GM19463 (cell line): ENCODE results near the gene DCAF15.

Experiments used
- ATAC-seq: cut with Tn5 transposase; IDR thresholded peaks from one replicate; pipeline ENCODE4 v1.9.1; 2021; ENCODE audit warnings: mild to moderate bottlenecking, moderate library complexity; ENCODE audit not compliant: unreplicated experiment

Gene DCAF15

GRCh38 chr19:13974073-13974472 lies 21.8 kb downstream of the DCAF15 start:
- ATAC-seq = no peak

DNA sequence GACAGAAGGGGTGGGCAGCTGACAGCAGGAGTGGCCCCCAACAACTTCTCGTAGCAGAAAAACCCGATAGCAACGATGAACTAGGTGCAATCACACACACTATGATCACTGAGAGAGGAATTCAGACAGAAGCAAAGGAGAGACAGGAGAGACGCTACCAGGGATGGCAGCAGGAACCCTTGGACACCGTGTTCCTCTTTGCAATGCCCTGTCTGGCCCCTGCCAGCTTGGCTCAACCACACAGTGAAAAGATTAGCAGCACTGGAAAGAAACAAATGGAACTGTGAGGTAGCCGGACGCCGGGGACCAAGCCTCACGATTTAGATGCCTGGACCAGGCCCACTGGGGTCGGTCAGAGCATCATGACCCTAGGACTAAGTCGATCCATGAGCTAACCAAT lies 23.6 kb downstream of the DCAF15 start:
- ATAC-seq = no peak

DNA sequence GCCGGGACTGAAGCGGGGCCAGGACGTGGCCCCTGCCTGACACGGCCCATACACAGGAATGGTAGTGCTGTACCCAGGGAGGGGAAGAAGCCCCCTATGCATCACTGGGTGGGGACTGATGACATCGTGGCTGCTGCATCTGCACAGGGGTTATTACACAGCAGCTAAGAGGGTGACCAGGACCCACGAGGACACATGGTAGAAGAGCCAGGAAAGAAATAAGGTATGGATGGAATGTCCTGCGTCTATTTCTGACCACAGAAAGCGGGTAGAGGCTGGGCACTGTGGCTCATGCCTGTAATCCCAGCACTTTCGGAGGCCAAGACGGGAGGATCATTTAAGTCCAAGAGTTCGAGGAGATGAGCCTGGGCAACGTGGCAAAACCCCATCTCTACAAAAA lies 24.1 kb downstream of the DCAF15 start:
- no peak for ATAC-seq

- ATAC-seq = no peak
Measured at GRCh38 chr19:13977803-13978202, 25.5 kb downstream of the DCAF15 start.

GRCh38 chr19:13978351-13979243 lies 26.3 kb downstream of the DCAF15 start:
- no peak for ATAC-seq

DNA sequence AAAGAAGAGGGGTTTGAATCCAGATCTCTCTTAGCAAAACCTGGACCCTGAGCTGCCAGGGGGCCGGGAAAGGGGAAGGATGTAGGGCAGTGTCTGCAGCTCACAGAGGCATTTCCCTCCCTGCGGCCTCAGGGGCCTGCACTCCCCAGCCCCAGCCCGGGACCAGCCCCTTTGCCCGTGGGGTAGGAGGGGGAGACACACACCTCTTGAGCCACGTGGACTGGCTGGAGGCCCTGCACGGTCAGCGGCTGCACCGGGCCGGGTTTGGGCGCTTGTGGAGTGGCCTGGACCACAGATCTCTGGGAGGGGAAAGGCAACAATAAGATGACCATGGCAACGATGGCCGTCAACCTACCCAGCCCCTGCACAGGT lies 26.9 kb downstream of the DCAF15 start:
- no peak for ATAC-seq

- ATAC-seq = no peak
Measured at GRCh38 chr19:13979686-13980085, 27.4 kb downstream of the DCAF15 start.

- no peak for ATAC-seq
Measured at GRCh38 chr19:13980340-13980739, 28.0 kb downstream of the DCAF15 start.

GRCh38 chr19:13981021-13981420 lies 28.7 kb downstream of the DCAF15 start:
- ATAC-seq = no peak

DNA sequence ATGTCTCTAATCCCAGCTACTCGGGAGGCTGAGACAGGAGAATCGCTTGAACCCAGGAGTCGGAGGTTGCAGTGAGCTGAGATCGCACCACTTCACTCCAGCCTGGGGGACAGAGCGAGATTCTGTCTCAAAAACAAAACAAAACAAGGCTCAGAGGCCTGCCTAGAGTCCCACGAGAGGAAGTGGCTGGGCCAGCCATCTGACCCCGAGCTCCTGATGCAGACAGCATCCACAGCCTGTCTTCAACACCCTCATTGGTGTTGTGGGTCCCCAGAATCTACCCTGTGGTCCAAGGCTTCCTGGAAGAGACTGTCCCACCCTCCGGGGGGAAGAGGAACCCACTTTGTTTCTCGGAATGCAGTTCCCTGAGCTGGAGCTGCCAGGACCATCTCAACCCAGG lies 29.2 kb downstream of the DCAF15 start:
- no peak for ATAC-seq

DNA sequence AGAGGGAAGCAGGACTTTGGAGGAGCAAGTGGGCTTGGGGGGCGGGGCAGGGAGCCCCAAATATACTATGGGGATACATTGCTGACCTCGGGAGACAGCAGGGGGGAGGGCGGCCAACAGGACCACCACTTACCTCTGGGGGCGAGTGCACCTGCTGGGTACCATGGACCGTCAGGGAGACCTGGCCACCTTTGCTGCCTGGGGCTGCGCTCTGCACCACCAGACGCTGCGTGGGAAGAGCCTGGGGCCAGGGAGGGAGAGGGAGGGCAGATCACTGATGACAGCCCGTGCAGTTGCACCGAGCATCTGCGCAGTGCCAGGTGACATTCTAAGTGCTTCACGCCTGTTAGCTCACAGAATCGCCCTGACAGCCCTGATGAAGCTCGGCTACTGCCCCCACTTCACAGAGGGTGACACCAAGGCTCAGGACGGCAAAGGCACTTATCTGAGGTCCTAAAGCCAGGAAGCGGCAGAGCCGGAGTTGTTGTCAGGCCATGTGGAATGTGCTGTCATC lies 29.7 kb downstream of the DCAF15 start:
- no peak for ATAC-seq

DNA sequence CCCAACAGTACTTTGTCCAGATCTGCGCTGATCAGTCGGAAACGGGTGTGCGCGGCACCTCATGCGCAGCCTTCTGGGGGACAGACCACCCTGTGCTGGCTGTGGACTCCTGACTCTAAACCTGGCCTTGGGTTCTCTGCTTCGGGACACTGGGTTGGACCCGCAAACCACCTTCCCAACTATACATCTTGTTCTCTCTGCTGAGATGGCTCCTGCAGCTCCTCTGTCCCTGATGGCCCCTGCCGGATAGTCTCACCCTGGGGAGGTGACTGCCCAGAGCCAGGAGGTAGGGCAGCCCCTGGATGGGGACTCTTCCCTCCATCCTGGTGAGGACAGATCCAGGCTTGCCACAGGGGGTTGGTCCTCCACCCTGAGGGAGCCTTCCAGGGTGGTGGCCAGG lies 30.5 kb downstream of the DCAF15 start:
- ATAC-seq = no peak

GRCh38 chr19:13983213-13983889 lies 31.0 kb downstream of the DCAF15 start:
- no peak for ATAC-seq

DNA sequence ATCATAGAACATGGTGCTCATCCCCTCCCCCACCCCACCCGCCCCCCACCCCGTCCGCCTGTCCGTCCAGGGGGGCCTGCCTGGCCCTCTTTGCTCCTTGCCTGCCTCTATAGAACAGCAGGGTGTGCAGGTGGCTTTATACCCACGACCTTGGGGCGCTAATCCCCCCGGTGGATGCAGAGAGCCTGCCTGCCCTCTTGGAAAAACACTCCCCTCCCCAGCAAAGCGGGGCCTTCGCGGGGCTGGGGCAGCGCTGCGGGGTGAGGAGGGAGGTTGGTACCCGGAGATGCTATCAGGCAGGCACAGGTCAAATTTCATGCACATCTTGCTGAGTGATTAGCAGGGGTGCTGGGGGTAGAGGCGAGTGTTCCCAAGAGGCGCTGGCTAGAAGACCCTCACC lies 31.9 kb downstream of the DCAF15 start:
- ATAC-seq = no peak

DNA sequence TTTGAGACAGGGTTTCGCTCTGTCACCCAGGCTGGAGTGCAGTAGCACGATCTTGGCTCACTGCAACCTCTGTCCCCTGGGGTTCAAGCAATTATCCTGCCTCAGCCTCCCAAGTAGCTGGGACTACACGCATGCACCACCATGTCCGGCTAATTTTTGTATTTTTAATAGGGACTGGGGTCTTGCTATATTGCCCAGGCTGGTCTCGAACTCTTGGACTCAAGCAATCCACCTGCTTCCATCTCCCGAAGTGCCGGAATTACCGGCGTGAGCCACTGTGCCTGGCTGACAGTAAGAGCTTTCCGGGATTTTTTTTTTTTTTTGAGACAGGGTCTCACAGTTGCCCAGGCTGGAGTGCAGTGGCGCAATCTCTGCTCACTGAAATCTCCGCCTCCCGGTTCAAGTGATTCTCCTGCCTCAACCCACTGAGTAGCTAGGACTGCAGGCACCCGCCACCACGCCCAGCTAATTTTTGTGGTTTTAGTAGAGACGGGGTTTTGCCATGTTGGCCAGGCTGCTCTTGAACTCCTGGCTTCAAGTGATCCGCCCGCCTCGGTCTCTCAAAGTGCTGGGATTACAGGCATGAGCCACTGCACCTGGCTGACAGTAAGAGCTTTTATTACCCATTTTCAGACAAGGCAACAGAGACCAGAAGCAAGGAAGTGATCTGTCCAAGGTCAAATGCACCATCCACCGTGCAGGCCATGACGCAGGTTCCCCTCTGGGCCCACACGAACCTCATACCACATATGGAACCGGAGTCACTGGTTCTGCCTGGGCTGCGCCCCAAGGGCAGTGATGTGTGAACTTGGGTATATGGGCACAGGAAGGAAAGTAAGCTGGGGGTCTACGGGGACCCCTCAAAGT lies 32.8 kb downstream of the DCAF15 start:
- no peak for ATAC-seq

- peak; percentile 13 for ATAC-seq
Measured at GRCh38 chr19:13985771-13986347, 33.5 kb downstream of the DCAF15 start.

DNA sequence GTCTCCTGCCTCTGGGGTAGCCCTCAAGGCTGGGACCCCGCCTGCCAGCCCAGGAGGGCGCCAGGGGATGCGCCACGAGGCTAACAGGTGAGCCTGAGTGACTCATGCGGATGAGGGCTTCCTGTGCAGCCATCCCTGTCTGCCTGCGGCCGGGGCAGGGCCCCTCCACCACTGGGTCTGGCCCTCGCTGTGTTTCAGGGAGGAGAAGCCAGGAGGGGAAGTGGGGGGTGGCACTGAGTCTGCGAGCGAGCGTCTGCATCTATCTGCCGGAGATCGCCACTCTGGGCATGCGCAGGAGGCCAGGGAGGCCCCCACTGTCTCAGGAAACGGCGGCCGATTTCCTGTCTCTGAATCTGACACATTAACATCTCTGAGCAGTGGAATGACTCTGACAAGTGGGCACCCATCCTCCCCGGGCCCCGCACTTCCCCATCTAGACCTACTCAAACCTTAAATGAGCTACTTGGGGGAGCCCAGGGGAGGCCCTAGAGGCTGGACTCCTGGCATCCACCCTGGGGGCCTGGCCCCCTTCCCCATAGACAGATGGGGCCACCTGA lies 34.1 kb downstream of the DCAF15 start:
- peak; percentile 90 for ATAC-seq

GRCh38 chr19:13987101-13987890 lies 35.0 kb downstream of the DCAF15 start:
- no peak for ATAC-seq

GRCh38 chr19:13989487-13989886 lies 37.2 kb downstream of the DCAF15 start:
- no peak for ATAC-seq

DNA sequence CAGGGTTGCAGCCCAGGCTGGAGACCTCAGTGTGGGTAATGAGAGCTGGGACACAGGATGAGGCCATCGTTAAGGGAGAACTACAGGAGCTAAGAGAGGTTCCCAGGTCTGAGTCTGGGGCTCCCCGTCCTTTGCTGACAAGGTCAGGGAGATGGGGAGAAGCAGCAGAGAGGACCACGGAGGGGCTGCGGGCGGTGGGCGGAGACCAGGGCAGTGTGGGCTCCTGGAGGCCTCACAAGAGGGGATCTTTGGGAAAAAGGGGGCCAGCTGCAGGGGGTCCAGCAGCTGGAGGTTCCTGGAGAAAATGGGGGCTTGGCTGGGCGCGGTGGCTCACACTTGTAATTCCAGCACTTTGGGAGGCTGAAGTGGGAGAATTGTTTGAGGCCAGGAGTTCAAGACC lies 37.8 kb downstream of the DCAF15 start:
- ATAC-seq = no peak
